Stimulated activated CD8-positive, alpha-beta memory T cell treated with anti-CD3 and anti-CD28 coated beads, Interleukin-4, amount 100 ng/mL, for 1 hour (primary cell): Measurements from ENCODE around the gene XDH.
A peak's percentile ranks its signal among the peaks of the same experiment; 100 is the strongest.

Source experiments
- DNase-seq, 2 donors: peaks; one replicate each; pipeline ENCODE4 v3.0.0-alpha.2; 2020; ENCODE audit warnings: low read depth in 2 of 2, low spot score in 1 of 2

The XDH gene

DNA sequence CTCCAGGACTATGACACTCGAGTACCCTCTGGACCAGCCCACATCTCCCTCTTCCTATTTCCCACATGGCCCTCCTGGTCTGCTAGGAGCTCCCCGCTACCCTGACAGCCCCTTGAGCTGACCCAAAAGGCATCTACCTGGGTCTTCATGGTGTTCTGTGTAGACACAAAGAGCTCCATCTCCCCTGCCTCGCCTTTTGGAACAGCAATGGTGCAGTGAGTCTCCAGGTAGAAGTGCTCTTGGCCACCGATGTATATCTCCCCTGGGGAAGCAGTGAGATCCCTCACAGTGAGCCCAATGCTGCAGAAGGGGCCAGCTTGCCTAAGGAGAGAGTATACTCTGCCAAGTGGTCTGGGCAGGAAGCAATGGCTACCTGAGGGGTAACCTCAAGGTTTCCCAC lies 47.8 kb downstream of the XDH start:
- DNase-seq: no peak

DNA sequence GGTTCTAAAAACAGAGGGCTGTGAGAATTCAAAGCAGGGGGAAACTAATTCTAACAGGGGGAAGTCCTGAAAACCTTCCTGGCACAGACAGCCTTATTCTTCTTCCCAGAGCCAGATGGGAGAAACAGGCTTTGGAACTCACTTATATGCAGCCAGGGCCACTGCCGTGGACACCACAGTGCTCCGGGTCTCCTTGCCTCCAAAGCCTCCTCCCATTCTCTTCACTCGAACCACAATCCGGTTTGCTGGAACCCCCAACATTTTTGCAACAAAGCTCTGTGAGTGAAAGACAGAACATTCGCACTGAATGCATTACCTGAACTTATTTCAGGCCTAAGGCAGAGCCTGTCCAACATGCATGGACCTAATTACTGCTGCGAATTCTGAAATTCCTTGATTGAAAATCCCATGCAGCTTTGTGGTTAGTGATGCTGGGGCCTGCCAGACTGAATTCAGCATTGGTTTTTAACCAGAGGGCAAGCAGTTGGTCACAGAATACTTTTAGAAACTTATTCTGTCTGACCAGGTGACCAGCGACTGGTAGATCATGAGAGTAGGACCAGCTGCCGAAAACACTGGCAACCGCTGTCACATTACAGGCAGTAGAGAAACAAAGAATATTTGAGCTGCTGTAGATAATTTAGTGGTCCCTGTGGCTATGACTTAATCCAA lies 48.6 kb downstream of the XDH start:
- no peak for DNase-seq

DNA sequence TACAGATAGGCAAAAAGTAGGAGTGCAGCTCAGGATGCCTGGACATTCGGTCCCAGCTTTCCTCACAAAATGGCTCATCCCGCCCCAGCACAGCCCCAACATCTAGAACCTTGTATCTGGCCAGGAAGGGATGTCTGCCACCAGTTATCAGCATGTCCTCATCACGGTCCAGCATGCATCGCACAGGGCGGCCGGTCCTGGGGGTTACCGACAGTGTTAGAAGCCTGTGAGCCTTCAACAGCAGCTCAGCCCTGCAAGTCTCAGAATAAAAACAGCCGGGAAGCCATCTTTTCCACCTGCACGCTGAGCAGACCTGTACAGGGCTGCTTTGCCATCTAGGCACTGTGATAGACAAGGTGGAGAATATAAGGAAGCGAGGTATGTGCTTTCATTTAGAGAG lies 49.2 kb downstream of the XDH start:
- no peak for DNase-seq

DNA sequence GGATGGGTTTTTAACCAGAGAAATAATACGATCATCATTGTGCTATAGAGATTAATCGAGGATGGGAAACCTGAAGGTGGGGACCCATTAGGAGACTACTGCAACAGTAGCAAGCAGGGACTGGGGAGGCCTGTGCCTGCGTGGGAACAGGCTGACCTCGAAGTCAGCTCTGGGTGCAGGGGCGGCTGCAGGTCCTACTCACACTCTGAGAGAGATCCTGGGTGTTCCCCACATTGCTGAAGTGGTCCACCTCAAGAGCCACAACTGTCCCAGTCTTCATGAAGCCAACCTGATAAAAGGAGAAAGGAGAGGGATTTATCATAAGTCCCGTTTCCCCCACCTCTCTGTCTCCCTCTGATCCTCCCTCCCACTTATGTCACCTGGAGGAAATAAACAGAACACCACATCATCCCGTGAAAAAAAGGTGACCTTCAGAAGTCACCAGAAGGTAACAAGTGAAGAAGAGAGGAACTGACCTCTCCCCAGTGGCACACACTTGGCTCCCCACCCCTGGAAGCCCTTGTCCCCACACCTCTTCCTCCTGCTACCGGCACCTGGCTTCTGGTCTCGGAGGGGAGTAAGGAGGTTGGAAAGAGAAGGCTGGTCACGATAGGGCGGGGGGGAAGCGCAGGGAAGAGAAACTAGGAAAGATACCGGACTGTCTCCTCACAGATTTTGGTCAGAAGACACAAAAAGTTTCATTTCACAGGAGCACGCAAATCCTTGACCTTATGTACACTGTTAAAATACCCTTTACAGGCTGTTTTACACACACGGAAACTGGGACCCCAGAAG lies 50.4 kb downstream of the XDH start:
- DNase-seq: no peak

DNA sequence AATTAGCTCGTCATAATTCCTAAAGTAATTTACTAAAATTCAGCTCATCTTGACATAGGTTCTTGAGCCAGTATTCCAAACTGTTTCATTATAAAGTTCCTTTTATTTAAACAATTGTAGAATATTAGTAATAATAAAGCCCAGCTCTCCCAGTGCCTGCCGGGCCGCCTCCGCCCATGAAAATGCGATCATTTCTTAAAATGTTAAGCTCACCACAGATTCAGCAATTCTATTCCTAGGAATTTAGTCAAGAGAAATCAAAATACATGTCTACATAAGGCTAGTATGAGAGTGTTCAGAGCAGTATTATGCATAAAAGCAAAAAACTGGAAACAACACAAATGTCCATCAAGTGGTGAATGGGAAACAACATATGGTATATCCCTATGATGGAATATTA lies 52.0 kb downstream of the XDH start:
- no peak for DNase-seq

DNA sequence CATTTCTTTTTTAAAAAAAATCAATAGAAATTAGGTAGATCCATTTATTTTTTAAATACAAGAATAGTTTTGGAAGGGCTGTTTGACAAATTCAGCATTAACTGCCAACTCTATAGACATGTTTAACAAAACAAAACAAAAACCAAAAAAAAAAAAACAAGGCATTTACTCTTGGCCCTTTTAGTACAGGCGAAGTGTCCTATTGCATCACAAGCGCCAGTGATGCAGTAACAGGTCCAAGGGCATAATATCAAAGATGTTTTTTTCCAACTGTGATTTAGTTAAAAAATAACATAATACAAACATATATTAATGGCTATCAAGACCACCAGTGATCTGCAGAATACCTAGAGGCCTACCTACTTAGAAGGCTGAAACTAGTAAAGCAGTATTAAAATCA lies 55.3 kb downstream of the XDH start:
- DNase-seq: no peak

DNA sequence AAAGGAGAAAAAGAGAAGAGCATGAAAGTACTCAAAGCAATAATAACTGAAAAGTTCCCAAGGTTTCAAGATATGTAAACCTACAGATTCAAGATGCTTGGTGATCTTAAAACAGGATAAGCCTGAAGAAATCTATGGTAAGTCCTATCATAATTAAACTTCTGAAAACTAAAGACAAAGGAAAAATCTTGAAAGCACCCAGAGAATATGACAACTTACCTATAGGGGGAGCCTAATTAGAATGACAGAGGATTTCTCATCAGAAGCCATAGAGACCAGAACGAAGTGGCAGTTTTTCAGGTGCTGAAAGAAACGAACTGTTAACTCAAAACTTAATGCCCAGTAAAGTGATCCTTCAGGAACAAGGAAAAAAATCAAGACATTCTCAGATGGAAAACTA lies 59.7 kb downstream of the XDH start:
- DNase-seq: no peak

DNA sequence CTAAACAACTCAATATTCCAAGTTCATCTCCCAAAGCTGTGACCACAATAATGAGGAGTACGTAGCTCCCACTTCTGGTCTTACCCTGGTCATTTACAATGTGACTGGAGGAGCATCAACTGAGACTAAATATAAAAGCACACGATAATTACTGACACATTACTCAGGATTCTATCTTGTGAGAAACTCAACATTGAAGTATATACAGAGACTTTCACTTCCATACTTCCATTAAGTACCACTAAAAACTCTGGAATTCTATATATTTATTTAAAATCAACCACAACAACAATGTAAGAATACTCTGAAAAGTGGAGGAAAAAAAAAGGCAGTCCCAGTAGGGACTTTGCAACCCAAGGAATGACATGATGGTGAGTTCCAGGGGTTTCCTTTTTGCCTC lies 61.4 kb downstream of the XDH start:
- no peak for DNase-seq

DNA sequence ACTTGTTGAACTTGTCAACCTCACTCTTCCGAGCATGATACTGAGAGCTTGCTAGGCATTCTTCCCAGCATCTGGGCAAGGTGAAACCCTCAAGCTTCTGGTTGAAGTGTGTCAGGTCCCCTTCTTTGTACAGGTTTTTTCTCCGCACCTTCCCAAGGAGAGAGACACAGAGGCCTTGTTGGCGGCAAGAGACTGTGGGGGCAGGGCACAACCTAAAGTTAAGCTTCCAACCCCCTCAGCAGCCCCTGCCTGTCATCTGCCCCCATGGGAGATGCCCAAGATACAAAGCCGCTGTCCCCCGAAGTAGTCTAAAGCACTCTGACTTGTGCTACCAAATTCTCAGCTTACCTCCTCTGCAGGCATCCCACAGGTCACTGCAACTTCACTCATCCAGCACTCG lies 64.9 kb downstream of the XDH start:
- DNase-seq: no peak

DNA sequence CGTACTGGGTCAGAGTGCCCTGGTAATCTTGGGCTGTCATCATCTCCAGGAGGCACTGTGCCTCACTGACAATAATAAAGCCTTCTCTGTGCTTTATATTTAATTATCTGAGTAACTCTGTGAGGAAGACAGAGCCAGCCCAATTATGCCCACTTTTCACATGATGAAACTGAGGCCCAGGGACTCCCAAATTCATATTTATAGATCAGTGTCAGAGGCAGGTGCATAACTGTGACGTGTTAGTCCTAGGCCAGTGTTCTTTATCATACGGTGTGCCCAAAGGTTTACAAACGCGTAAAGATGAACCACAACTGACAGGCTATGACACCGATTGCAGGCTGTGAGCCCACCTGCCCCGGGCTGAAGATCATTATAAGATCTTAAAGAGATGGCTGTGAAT lies 65.4 kb downstream of the XDH start:
- DNase-seq: no peak

DNA sequence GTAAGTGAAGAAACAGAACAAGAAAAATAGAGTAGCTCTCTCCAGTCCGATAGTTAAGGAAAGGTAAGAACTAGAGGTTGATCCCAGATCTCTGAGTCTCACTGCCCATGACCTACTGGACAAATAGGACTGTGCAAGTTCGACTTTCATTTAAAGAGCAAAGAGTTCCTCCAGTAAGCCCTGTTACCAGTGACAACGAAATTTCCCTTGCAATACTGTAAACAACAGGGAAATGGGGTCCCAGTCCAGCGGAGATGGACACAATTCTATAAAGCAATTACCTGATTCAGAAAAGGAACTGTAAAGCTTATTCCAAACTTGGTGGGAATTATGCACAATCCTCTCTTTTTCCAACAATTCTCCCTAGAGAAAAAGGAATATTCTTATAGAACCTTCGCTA lies 65.9 kb downstream of the XDH start:
- no peak for DNase-seq

DNA sequence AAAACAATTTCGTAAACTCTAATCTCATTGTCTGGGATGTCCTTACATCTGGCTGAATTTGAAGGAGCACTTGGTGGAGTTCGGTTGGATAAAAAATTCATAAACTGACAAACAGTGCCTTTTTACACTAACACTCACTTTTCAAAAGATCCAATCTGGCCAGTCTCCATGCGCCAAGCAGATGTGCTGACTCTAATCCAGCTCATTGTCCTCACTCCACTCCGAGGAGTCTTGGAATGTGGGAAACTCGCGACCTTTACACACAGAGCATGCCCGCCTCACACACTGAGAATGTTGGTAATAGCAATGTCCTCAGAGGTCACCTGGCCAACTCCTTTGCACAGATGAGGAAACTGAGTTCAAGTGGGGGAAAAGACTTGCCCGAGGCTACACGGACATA lies 66.8 kb downstream of the XDH start:
- no peak for DNase-seq

DNA sequence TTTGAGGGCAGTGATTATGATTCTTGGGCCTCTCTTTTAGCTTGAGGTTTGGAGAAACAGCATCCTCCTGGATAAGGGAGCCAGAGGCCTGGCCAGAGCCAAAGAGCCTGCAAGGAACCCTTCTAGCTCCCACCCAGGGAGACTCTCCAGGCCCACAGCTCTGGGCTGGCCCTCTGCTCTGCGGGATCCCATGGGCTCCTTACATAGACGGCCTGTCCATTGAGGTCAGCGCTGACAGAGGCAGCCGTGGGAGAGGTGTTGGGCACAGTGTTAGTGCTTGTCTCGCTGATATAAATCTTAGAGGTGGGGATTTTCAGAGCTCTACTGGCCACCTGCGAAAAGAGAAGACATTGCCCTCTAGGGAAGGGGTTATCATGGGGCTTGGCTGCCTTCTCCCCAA lies 67.2 kb downstream of the XDH start:
- DNase-seq: no peak

DNA sequence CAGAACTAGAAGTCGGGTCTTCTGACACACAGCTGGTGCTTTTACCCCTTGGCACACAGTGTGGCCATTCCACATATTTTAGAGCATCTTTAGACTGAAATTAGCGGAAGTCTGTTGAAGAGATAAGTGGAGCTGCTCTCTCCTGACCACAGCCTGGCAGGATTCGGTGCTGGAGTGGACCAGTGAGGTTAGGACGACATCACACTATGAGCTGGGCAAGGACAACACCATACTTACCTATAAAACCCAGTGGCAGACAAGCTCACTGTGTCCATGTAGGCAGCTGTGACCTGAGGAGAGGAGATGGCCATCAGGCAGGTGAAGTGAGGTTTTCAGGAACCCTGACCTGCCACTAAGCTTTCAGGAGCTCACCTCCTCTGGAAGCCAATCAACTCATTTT lies 70.1 kb downstream of the XDH start:
- DNase-seq: no peak

DNA sequence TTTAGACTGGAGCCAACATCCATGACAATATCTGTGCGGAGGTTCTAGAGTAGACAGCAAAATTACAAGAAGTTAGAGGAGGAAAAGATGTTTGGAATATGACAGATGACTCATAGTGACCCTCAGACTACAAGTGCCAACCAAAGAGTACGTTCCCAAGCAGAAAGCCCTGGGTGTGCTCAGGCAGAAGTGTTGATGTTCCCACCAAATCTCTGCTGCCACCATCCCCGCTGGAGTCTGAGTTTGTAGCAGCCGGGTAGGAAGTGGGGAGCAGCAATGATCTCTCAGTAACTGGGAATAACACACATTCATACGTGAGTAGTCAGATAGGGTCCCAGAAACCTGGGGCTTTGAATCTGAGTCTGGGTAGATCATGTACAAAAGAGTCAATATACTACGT lies 73.2 kb downstream of the XDH start:
- no peak for DNase-seq

DNA sequence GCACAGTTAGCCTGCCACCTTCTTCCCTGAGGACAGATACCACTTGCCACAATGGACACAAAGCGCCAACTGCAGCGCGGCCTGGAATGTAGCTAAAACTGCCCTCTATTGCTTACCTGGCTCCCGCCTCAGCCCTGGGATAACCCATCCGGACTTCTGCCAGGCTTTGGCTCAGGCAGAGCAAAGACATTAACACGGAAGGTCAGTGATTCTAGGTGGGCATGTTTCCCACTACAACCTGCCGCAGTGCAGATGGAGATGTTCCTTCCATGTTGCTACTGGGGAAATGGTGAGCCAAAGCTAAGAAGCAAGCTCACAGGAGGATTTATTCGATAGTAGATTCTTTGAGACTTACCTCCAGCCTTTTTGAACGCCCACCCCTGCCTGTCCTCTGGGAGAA lies 74.8 kb downstream of the XDH start:
- DNase-seq: no peak

DNA sequence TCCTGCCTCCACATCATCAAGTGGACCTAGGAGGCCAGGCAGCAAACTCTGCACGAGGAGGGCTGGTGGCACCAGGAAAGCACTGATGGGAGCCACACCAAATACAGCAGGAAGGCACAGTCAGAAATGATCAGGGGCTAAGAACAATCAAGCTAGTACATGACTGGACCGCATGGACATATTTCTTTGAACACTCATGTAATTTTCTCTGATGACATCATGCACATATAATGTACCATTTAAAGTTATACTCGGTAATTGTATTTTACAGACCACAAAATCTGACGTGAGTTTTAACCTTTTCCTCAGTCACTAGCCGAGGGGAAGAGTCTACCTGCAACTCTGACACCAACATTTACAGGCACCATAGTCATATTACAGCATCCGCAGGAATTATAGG lies 76.7 kb downstream of the XDH start:
- DNase-seq: no peak

DNA sequence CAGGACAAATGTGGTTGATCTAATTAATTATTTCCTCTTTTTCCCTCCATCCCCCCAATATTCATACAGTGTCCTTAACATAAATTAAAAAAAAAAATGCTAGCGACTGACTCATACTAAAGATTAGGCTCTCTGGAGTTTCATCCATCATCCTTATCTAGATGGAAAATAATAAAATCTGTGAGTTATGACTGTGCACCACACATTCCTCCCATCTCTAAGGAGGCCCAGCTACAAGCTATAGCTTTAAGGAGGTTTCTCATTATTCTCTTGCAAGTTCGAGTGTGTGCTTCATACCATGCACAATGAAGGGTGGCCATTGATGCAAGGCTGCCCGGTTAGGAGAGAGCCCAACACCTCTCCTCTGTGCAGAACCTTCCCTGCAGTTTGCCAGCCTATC lies 77.3 kb downstream of the XDH start:
- no peak for DNase-seq

DNA sequence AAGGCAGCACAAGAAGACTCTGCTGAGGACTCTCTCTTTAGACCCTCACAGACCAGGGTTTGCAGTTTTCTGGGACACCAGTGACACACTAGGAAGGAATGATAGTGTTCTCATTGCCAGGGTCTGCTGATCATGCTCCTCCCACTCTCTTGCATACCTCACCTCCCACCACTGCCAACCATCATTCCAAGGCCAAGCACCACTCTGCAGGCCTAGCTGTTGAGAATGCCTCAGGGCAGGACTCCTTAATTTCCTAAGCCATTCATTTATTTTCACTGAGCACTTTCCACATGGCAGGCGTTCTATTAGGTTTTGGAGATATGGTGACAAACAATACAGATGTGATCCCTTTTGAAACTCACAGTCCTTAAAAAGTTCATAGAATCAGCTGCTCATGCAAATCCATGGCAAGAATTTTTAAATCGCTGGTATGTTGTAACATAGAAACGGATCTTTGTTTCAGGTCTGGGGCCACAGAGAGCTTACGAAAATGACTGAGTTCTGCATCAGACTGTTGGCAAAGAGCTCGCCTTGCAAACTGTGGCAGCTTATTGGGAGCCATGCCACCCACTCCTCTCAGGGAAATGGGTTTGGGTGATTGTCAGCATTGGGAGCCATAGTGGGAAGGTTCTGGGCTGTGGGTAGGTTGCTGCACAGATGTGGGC lies 78.5 kb downstream of the XDH start:
- no peak for DNase-seq

DNA sequence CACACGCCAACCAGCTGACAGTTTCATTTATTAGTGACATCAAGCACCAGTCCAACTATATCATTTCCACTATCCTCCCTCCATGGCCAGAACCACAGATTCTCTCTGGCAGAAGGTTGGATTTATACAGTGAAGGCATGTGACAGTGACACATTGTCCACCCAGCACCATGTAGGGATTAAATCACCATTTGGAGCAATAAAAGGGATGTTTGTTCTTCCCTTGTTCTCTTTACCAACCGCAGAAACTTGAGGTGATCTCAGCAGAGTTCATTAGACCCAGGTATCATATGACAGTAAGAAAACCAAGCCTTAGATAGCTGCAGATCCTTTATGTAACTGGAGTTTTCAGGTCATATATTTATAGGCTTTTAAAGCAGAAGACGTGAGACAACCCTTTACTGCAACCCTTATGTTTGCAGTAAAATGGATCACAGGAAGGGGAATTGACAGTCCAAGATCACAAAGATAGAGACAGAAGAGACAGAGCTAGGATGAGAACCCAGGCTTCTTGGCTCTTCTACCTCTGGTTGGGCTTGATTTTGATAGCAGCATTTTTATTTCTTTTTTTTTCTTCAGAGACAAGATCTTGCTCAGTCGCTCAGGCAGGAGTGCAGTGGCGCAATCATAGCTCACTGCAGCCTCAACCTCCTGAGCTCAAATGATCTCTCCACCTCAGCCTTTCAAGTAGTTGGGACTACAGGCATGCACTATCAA lies 80.1 kb downstream of the XDH start:
- DNase-seq: no peak

DNA sequence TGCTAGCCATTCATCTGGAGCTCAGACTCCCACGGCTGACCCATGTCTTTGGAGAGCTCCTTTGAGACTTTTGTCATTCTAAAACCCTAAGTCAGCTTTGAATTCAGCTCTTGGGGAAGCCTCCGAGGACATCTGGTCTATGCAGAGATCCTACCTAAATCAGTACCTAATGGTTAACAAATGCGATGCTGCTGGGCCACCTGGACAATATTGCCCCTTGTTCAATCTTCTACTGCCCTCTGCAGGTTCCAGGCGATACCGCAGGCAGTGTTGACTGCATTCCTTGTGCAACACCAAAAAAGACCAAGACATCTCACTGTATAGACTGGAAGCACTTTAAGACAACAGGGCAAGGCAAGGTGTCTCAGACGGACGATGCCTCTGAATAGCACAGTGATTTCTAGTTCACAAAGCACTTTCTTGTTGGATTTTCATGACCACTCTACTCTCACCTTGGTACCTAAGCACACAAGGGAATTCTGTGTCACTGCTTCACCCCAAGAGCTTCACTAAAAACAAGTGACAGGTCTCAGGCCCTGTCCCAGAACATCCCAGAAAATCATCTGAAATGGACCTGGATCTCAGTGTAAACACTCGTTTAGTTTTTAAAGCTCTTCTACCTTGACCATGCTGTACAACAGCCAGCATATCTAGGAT lies 80.9 kb downstream of the XDH start:
- DNase-seq: peak; percentile 22 to 54
